GM12872 (cell line): ENCODE measurements around the gene SWAP70.

ENCODE experiments used
- TF ChIP-seq, protein P1 (sequence below): IDR thresholded peaks from 3 replicates; pipeline ENCODE4 v1.5.1; 2011; ENCODE audit warnings: low read depth, mild to moderate bottlenecking, low read length, moderate library complexity; ENCODE audit not compliant: insufficient read depth

The SWAP70 gene

DNA sequence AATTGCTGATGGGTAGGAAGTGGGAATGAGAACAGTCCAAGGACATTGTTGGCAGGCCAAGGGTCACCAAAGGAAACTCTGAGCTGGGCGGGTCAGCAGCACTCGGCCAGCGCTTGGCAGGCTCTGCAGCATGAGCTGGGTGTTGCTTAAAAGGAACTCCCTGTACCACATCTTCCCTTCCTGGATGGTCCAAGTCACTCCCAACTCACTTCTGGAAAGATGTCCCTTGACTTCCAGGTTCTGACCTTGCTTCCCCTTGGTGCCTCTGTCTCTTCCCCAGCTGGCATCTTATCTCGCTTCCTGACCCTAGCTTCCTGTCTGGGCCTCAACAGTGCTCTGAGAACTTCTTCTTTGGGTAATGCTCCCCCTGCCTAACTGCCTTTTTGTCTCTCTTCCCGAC is 24.8 kb upstream of the SWAP70 start:
- TF ChIP-seq, protein P1, sequence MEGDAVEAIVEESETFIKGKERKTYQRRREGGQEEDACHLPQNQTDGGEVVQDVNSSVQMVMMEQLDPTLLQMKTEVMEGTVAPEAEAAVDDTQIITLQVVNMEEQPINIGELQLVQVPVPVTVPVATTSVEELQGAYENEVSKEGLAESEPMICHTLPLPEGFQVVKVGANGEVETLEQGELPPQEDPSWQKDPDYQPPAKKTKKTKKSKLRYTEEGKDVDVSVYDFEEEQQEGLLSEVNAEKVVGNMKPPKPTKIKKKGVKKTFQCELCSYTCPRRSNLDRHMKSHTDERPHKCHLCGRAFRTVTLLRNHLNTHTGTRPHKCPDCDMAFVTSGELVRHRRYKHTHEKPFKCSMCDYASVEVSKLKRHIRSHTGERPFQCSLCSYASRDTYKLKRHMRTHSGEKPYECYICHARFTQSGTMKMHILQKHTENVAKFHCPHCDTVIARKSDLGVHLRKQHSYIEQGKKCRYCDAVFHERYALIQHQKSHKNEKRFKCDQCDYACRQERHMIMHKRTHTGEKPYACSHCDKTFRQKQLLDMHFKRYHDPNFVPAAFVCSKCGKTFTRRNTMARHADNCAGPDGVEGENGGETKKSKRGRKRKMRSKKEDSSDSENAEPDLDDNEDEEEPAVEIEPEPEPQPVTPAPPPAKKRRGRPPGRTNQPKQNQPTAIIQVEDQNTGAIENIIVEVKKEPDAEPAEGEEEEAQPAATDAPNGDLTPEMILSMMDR, result no peak

DNA sequence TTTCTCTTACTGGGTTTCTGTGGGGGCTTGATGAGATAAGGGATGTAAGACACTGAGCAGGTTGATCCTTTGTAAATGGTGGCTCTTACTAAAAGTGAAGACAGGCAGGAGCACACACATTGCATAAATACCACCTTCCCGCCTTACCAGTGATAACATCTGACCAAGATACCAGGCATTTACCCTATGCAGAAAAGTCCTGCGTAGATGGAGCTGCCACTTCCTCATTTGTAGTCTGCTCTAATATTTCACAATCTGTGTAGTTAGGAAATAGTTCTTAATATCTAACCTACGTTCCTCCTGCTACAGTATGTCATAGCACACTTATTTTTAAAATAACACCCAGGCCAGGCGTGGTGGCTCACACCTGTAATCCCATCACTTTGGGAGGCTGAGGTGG is 23.9 kb upstream of the SWAP70 start:
- TF ChIP-seq, protein P1, result no peak

DNA sequence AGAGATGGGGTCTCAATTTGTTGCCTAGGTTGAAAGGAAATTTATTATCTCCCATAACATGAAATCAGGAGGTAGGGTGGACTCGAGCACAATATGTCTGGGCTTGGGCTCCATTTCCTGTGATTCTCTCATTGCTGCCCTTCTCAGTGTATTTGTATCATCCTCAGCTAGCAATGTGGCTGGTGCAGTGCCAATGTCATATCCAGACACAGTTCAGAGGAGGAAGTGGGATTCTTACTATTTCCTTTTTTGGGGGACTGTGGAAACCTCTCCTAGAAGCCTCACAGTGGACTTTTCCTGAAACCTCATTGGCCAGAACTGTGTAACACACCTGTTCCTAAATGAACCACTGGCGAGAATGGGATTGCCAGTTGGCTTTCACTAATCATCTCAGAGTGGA is 21.0 kb upstream of the SWAP70 start:
- TF ChIP-seq, protein P1, result no peak

DNA sequence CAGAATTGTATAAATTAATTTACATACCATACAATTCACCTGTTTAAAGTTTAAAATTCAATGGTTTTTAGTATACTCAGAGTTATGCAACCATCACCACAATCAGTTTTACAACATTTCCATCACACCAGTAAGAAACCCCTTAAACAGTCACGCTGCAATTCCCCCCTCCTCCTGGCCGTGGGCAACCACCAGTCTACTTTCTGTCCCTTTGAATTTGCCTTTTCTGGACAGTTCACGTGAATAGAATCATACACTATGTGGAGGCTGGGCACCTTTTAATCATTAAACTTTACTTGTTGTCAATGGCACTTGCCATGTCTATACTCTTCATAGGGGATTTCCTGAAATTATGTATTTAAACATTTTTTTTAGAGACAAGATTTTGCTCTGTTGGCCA is 20.1 kb upstream of the SWAP70 start:
- TF ChIP-seq, protein P1, result no peak

DNA sequence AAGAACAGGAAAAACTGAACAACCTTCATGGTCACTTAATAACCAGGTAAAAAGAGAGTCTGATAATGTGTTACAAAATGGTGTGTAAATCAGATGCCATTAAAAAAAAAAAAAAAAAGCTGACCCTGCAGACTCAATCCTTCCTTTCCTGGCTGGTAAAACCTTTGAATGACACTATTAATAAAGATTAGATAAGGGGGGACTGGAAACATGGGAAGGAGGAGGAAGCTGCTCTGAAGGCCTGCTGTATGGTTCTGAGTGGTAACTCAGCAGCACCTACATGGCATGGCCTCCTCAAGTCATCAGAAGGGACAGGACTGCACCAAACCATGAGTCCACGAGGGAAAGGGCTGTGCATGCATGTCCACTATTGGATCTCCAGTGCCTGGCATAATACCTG is 18.0 kb upstream of the SWAP70 start:
- TF ChIP-seq, protein P1, result no peak

DNA sequence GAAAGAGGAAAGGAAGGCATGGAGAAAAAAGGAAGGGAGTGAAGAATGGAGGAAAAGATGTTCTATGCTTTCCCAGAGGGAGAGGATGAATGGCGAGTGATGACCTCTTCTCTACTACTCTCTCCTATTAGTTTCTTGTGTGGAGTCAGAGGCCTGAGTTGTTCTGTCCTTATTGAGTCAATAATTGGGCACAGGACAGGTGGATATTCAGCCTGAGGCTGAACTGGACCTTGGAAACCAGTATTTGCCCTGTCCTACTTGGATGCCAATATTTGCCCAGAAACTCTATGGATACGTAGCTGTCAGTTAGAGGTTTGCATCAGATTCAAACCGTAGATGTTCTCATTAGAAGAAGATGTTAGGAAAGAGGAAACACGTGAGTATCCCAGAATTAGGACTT is 17.6 kb upstream of the SWAP70 start:
- TF ChIP-seq, protein P1, result no peak

DNA sequence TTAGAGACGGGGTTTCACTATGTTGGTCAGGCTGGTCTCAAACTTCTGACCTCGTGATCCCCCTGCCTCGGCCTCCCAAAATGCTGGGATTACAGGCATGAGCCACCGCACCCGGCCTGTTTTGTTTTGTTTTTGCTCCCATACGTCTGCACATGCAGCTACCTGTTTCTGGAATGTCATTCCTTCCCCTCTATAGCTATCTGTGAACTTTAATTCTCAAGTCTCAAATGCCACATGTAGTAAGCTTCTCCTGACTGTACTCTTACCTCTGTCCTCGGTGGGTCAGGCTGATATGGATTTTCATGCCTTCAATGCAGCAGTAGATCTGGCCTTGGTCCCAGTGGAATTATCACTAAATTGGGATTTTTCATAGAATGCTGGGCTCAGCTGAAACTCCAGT is 12.4 kb upstream of the SWAP70 start:
- TF ChIP-seq, protein P1, result no peak
